Tibial artery (tissue), 4 donors: Measurements from ENCODE around the gene RNGTT.

ENCODE experiments used
- DNase-seq, 2 donors: peaks; one replicate each; pipeline ENCODE4 v3.0.0-alpha.2; 2019
- H3K27ac ChIP-seq, 2 donors: fragments of 200-600 bp; sonication (generic) in 1 of 2; 1 replicate in 1 of 2; 2 replicates in 1 of 2; pipeline ENCODE4 v1.5.1; 2018 to 2019; ENCODE audit warnings: mild to moderate bottlenecking in 1 of 2
- H3K27me3 ChIP-seq, 2 donors: fragments of 200-600 bp; sonication (generic) in 1 of 2; one replicate each; pipeline versions ENCODE4 v1.5.1 to v1.6.0; 2016 to 2019
- H3K36me3 ChIP-seq, 3 donors: fragments of 200-600 bp; sonication (generic) in 2 of 3; one replicate each; pipeline ENCODE4 v1.5.1; 2016 to 2019; ENCODE audit warnings: mild to moderate bottlenecking in 2 of 3
- H3K4me1 ChIP-seq, 4 donors: fragments of 200-600 bp; sonication (generic) in 2 of 4; 1 replicate in 3 of 4; 2 replicates in 1 of 4; pipeline ENCODE4 v1.5.1; 2016 to 2019
- H3K4me3 ChIP-seq, 2 donors: fragments of 200-600 bp; sonication (generic) in 1 of 2; 1 replicate in 1 of 2; 2 replicates in 1 of 2; pipeline ENCODE4 v1.5.1; 2018 to 2019; ENCODE audit warnings: mild to moderate bottlenecking in 2 of 2
- H3K9me3 ChIP-seq, 3 donors: fragments of 200-600 bp; sonication (generic) in 1 of 3; one replicate each; pipeline ENCODE4 v1.5.1; 2016 to 2019
- intact Hi-C: fragments of 100-400 bp; cut with DNase I; formaldehyde crosslinking; loops from one replicate; pipeline ENCODE4 v1.15.0; 2023; ENCODE audit warnings: low total_unique reads
- TF ChIP-seq, protein P1 (sequence below), 2 experiments: fragments of 200-600 bp in 1 of 2; fragments of 450-650 bp in 1 of 2; IDR thresholded peaks; one replicate each; pipeline ENCODE4 v1.5.1; 2017 to 2019; ENCODE audit warnings: antibody characterized with exemption in 2 of 2, mild to moderate bottlenecking in 1 of 2, moderate library complexity in 1 of 2

Gene RNGTT

DNA sequence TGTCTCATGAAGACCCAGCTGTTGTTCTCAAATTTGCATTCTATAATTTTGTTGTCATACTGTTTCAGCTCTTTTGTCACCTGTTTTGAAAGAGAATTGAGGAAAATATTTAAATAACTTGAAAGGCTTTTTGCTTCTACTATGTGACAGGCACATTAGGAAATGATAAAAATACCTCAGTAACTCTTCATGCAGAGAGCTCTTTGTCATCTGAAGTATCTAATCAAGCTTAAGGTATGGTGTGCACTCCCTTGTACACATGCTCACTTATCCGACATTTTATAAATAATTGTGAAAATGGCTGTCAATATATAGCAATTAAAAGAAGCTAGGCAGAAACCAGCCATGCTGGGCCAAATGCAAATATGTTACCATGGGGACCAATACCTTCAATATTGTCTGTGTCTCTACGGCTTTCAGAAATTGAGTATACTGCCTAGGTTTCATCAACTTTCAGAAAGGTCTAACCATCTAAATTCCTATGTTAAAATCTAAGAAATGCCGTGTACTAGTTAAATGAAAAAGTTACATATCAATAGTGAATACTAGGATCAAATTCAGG, 349.0 kb downstream of the RNGTT start:
- Histone ChIP-seq H3K36me3 (peaks cover 0 to 4% (median 0%) of the 10 kb centered on the region in 3 donors), H3K9me3 (no peaks in the 10 kb centered on the region), H3K27ac (no peak overlapping the region), H3K4me3 (no peak overlapping the region), H3K4me1 (no peaks in the 10 kb centered on the region), H3K27me3 (no peaks in the 10 kb centered on the region)
- TF ChIP-seq, protein P1, sequence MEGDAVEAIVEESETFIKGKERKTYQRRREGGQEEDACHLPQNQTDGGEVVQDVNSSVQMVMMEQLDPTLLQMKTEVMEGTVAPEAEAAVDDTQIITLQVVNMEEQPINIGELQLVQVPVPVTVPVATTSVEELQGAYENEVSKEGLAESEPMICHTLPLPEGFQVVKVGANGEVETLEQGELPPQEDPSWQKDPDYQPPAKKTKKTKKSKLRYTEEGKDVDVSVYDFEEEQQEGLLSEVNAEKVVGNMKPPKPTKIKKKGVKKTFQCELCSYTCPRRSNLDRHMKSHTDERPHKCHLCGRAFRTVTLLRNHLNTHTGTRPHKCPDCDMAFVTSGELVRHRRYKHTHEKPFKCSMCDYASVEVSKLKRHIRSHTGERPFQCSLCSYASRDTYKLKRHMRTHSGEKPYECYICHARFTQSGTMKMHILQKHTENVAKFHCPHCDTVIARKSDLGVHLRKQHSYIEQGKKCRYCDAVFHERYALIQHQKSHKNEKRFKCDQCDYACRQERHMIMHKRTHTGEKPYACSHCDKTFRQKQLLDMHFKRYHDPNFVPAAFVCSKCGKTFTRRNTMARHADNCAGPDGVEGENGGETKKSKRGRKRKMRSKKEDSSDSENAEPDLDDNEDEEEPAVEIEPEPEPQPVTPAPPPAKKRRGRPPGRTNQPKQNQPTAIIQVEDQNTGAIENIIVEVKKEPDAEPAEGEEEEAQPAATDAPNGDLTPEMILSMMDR (IDR thresholded peaks at IDR 0.05): no peak
- DNase-seq: no peak
- intact Hi-C loops: no loop called here

DNA sequence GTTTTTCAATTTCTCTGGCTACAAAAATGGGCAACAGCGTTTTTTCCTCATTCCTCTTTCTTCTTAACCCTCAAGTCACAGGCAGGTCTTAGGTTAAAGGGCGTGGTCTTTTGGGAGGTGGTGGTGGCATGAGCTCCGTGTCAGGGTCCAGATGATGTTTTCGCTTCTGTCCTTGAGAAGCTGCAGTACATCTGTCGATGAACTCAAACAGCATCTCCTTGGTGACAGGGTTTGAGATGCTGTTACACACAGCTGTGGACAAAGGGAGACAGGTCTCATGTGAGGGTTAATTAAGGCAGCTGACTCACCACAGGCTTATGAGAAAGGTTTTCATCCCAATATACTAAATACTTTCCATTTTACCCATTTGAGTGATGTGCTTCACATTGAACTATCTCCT, 350.8 kb downstream of the RNGTT start:
- Histone ChIP-seq H3K27ac (no peak overlapping the region), H3K4me1 (no peaks in the 10 kb centered on the region), H3K27me3 (no peaks in the 10 kb centered on the region), H3K36me3 (peaks cover 0 to 4% (median 0%) of the 10 kb centered on the region in 3 donors), H3K9me3 (no peaks in the 10 kb centered on the region), H3K4me3 (no peak overlapping the region)
- no peak for DNase-seq
- TF ChIP-seq, protein P1 (IDR thresholded peaks at IDR 0.05): no peak
- intact Hi-C loops: no loop called here

DNA sequence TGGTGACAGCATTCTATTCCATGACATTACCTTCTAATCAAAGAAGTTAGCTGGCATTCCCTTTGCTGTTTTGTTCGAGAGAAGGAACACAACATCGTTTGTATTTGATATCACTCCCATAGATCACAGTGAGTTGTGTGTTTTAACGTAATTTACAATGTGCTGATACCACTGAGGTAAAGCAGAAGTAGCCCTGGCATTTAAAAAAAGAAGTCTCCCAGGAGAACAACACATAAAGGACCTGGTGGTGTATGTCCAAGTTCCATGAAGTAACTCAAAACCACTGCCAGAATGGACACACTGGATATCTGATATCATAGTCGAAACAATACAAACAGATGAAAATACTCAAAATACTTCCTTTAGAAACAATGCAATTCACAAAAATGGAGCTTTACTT, 351.7 kb downstream of the RNGTT start:
- TF ChIP-seq, protein P1 (IDR thresholded peaks at IDR 0.05): no peak
- intact Hi-C loops: no loop called here
- no peak overlapping the region for H3K4me3 ChIP-seq
- H3K27ac ChIP-seq: no peak overlapping the region
- H3K27me3 ChIP-seq: no peaks in the 10 kb centered on the region
- no peaks in the 10 kb centered on the region for H3K4me1 ChIP-seq
- peaks cover 0 to 4% (median 0%) of the 10 kb centered on the region in 3 donors for H3K36me3 ChIP-seq
- DNase-seq: no peak
- H3K9me3 ChIP-seq: no peaks in the 10 kb centered on the region

DNA sequence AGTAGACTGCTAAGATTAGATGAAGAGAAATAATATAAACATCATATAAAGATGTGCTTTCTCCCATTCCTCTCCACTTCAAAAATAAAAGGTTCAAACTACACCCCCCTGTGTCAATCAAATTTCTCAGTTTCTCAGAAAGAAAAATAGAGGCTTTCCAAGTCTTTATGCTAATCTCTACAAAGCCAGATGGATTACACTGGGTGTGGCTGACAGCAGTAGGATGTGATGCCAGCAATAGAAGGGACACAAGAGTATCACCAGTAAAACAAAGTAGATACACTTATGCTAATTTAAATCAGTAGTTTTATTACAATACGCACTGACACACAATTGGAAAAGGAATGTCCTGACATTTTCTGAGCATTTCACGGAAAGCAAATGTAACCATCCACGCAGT, 353.4 kb downstream of the RNGTT start:
- no peak overlapping the region for H3K4me3 ChIP-seq
- H3K9me3 ChIP-seq: no peaks in the 10 kb centered on the region
- no peak for DNase-seq
- TF ChIP-seq, protein P1 (IDR thresholded peaks at IDR 0.05): no peak
- no peaks in the 10 kb centered on the region for H3K27me3 ChIP-seq
- H3K36me3 ChIP-seq: peaks cover 0 to 4% (median 0%) of the 10 kb centered on the region in 3 donors
- no peak overlapping the region for H3K27ac ChIP-seq
- intact Hi-C loops: no loop called here
- no peaks in the 10 kb centered on the region for H3K4me1 ChIP-seq

DNA sequence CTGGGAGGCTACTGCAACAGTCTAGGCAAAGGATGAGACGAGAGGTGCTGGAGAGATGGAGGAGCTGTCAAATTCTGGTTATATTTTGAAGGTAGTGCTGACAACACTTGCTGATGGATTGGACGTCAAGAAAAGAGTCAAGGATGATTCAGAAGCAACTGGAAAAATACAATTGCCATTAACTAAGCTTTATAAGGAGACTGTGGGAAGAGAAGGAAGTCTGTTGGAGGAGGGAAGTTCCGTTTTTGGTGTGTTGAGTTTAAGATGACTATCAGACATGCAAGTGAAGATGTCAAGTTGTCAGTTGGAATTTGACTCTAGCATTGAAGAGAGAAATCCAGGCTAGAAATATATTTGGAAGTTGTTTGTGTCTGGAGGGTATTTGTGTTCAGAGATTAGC, 358.1 kb downstream of the RNGTT start:
- H3K36me3 ChIP-seq: no peaks in the 10 kb centered on the region
- DNase-seq: no peak
- TF ChIP-seq, protein P1 (IDR thresholded peaks at IDR 0.05): no peak
- H3K4me3 ChIP-seq: no peak overlapping the region
- no peak overlapping the region for H3K27ac ChIP-seq
- no peaks in the 10 kb centered on the region for H3K4me1 ChIP-seq
- H3K9me3 ChIP-seq: no peaks in the 10 kb centered on the region
- no peaks in the 10 kb centered on the region for H3K27me3 ChIP-seq
- intact Hi-C loops: no loop called here

DNA sequence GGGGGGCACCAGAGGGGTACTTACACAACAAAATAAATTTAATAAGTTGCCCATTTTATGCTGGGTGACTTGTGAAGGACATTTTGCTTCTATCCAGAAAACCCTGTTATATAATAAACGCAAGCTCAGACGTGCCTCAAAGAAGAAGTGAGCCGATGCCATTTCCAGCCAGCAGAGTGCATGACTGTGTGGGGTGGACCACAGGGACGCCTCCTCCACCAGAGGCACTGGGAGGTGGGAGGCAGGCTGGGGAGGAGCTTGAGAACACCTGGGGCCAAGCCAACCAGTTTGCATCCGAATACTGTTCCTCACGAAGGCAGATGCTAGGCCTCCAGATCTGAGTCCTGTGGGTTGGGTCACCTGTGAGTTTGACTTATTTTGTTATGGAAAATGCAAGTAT, 363.8 kb downstream of the RNGTT start:
- intact Hi-C loops: no loop called here
- H3K36me3 ChIP-seq: no peaks in the 10 kb centered on the region
- DNase-seq: no peak
- H3K9me3 ChIP-seq: no peaks in the 10 kb centered on the region
- no peak overlapping the region for H3K4me3 ChIP-seq
- no peaks in the 10 kb centered on the region for H3K4me1 ChIP-seq
- no peak overlapping the region for H3K27ac ChIP-seq
- H3K27me3 ChIP-seq: no peaks in the 10 kb centered on the region
- TF ChIP-seq, protein P1 (IDR thresholded peaks at IDR 0.05): no peak
